A549 (cell line): ENCODE data around the gene CFI.

Experiments used
- BHLHE40 ChIP-seq: IDR thresholded peaks from 2 replicates; pipeline ENCODE4 v1.6.1; 2012; ENCODE audit warnings: low read depth, low read length, inconsistent platforms
- CTCF ChIP-seq: fragments of >200 bp; sonication (Bioruptor Twin); formaldehyde crosslinking; IDR thresholded peaks from 3 replicates; pipeline ENCODE4 v1.5.1; 2016
- POLR2A ChIP-seq: IDR thresholded peaks from 2 replicates; pipeline ENCODE4 v1.6.1; 2012; ENCODE audit warnings: mild to moderate bottlenecking, low read length

DNA sequence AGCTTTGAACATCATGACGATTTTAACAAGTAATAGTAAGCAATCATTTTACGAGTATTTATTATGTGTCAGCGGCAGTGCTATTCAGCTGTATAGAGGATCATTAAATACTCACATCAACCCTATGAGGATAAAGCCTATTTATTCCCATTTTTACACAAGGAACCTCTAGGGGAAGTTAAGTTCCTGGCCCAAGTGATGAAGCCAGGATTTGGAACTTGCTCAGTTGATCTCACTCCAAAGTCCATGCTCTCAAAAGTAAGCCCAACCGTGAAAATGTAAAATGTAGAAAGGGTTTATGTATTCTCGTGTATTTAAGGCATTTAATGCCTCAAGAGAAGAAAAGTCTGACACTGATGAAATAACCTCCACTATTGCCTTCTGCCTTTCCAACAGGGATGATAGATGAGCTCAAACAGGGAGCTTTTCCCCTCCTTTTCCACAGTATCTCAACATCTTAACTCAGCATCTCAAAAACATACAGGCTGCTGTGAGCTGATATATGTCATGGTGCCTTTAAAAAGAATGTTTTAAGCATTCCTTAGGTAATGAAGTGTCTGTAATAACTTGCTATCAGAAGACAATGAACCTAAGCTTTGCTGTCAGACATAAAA, 36.9 kb downstream of the CFI start:
- TF ChIP-seq CTCF: no peak
- no peak for TF ChIP-seq BHLHE40
- TF ChIP-seq POLR2A: no peak
